Hepatic stellate cell (primary cell): ENCODE data around the gene DMAC2.
A peak's percentile ranks its signal among the peaks of the same experiment; 100 is the strongest.
"Not testable (repeated sequence)": the region's sequence is repeated elsewhere in the genome, so short reads cannot be mapped to it uniquely, and the experiment has no call there.

Experiments used
- DNase-seq: peaks from one replicate; pipeline ENCODE4 v3.0.0; 2011; ENCODE audit warnings: low spot score

DMAC2 gene

GRCh38 chr19:41439441-41440222 lies at the start of gene DMAC2:
TSS of gene DMAC2 (minus strand) at chr19:41439912. CDS start at chr19:41439899, 13 bp downstream.
- peak; percentile 99 for DNase-seq

GRCh38 chr19:41486953-41487352 lies 47.2 kb upstream of the DMAC2 start:
- not testable (repeated sequence) for DNase-seq

- DNase-seq = no peak
Observed at GRCh38 chr19:41484822-41485221, 45.1 kb upstream of the DMAC2 start.

GRCh38 chr19:41480336-41480735 lies 40.6 kb upstream of the DMAC2 start:
- no peak for DNase-seq

GRCh38 chr19:41479757-41480191 lies 40.1 kb upstream of the DMAC2 start:
- DNase-seq = no peak

- no peak for DNase-seq
Observed at GRCh38 chr19:41478875-41479756, 39.4 kb upstream of the DMAC2 start.

GRCh38 chr19:41478171-41478570 lies 38.5 kb upstream of the DMAC2 start:
- no peak for DNase-seq

- no peak for DNase-seq
Observed at GRCh38 chr19:41476583-41476982, 36.9 kb upstream of the DMAC2 start.

GRCh38 chr19:41463257-41464256 lies 23.8 kb upstream of the DMAC2 start:
- not testable (repeated sequence) for DNase-seq

GRCh38 chr19:41462497-41462896 lies 22.8 kb upstream of the DMAC2 start:
- no peak for DNase-seq

- DNase-seq = no peak
Observed at GRCh38 chr19:41457241-41457640, 17.5 kb upstream of the DMAC2 start.

GRCh38 chr19:41456342-41456918 lies 16.7 kb upstream of the DMAC2 start:
- no peak for DNase-seq

GRCh38 chr19:41455936-41456335 lies 16.2 kb upstream of the DMAC2 start:
- DNase-seq = no peak

GRCh38 chr19:41452584-41453275 lies 13.0 kb upstream of the DMAC2 start:
- DNase-seq = no peak

- no peak for DNase-seq
Observed at GRCh38 chr19:41449865-41450178, 10.1 kb upstream of the DMAC2 start.

GRCh38 chr19:41449079-41449864 lies 9.6 kb upstream of the DMAC2 start:
- peak; percentile 82 for DNase-seq

- DNase-seq = no peak
Observed at GRCh38 chr19:41447732-41448332, 8.1 kb upstream of the DMAC2 start.

- DNase-seq = no peak
Observed at GRCh38 chr19:41445575-41445974, 5.9 kb upstream of the DMAC2 start.

- no peak for DNase-seq
Observed at GRCh38 chr19:41443813-41444455, 4.2 kb upstream of the DMAC2 start.
